Smooth muscle cell of the umbilical artery (primary cell): ENCODE measurements around the gene RDH13. TPM values are rescaled to one million over a fixed set of nuclear protein-coding genes. Genes with fewer than 3 reads are reported as not detected.

Experiments
- total RNA-seq: library from RNA; depleted of rRNA; stranded (reverse); fragments of >200 nt; gene quantifications from 2 replicates; pipeline ENCODE4 v1.2.3, GENCODE V29; 2014

Gene RDH13, protein sequence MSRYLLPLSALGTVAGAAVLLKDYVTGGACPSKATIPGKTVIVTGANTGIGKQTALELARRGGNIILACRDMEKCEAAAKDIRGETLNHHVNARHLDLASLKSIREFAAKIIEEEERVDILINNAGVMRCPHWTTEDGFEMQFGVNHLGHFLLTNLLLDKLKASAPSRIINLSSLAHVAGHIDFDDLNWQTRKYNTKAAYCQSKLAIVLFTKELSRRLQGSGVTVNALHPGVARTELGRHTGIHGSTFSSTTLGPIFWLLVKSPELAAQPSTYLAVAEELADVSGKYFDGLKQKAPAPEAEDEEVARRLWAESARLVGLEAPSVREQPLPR
- 7.4 and 10.3 TPM in 2 replicates for total RNA-seq

DNA sequence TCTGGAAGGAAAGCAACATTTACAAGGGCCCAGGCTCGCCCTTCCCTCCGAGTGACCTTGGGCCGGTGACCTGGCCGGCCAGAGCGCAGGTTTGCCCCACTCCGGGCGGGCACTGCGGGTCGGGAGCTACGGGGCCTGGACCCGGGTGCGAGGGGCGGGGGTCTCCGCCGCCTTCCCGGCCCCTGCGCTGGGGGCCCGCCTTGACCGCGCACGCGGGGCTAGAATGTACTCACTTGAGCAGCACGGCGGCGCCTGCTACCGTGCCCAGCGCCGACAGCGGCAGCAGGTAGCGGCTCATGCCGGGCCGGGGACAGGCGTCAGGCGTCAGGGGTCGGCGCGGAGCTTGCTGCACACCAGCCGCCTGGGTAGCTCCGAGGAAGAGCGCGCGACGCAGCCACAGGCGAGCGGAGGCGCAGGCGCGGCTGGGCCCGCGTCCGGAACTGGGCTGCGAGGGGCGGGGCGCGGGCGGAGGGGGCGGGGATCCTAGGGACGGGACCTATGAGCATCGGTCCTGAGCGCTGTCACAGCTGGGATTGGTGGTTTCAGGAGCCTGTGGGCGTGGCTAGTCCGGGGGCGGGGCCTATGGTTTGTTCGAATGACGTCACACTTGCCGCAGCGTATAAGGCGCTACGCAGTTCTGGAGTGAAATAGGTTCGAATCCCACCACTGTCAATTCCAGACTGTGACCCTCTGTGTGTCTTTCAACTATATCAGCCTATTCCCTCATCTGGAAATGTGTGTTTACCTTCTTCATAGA lies at the start of gene RDH13:
Gene RDH13, minus strand, starts transcription at position 414 of the 757 bp plus-strand sequence. Its CDS starts 116 bp downstream, at position 298.

DNA sequence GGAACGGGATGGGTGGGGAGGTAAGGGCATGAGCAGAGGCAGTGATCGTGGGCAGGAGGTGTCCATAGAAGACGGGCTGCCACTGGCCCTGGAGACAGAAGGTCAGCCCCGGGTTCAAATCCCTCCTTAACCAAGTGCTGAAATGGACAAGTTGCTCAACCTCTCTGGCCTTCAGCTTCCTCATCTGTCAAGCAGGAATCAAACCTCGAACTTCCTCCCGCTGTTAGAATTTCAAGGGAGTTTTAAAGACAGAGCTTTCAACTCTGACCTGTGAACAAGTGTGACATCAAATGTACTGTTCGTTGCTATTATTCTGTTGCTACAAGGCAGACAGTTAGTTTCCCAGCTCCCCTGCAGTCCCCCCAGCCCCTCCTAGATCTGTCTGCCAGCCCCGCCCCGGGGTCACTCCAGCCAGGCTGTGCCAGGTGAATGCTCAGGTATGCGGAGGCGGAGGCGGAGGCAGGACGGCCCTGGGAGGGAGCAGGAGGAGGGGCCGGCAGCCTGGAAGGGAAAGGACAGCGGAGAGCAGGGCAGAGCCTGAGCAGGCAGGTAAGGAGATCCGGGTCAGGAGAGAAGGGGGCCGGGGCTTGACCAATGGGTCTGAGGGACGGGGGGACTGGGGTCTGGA lies 12.5 kb upstream of the RDH13 start, which contains the start of gene EPS8L1:
Gene EPS8L1, plus strand, starts transcription at position 499 of the 628 bp plus-strand sequence. CDS start 576 bp downstream, outside the sequence.

Other genes with a start within 250 kb of the RDH13 start
- gene KIR3DL1, start 246.7 kb downstream of the RDH13 start, total RNA-seq = not detected in 2 replicates
- gene KIR2DS4, start 230.5 kb downstream of the RDH13 start, total RNA-seq = not detected in 2 replicates
- not detected in 2 replicates for gene KIR3DL2, start 212.7 kb downstream of the RDH13 start, total RNA-seq
- not detected in 2 replicates for gene FCAR, start 188.9 kb downstream of the RDH13 start, total RNA-seq
- not detected in 2 replicates for gene NCR1, start 157.0 kb downstream of the RDH13 start, total RNA-seq
- gene NLRP7, start 115.6 kb downstream of the RDH13 start, total RNA-seq = not detected in 2 replicates
- gene NLRP2, start 96.8 kb downstream of the RDH13 start, total RNA-seq = 2.6 TPM in 1 of 2 replicates, not detected in the other
- gene GP6, start 24.9 kb downstream of the RDH13 start, total RNA-seq = 0.18 TPM in 1 of 2 replicates, not detected in the other
- 0.30 and 1.3 TPM in 2 replicates for gene EPS8L1, start 12.7 kb upstream of the RDH13 start, total RNA-seq
- 29.4 and 46.6 TPM in 2 replicates for gene PPP1R12C, start 54.5 kb upstream of the RDH13 start, total RNA-seq
- 1.5 and 3.0 TPM in 2 replicates for gene TNNT1, start 86.1 kb upstream of the RDH13 start, total RNA-seq
- gene TNNI3, start 94.6 kb upstream of the RDH13 start, total RNA-seq = not detected in 2 replicates
- 0.30 and 0.65 TPM in 2 replicates for gene DNAAF3, start 103.5 kb upstream of the RDH13 start, total RNA-seq
- gene SYT5, start 117.1 kb upstream of the RDH13 start, total RNA-seq = not detected in 2 replicates
- gene PTPRH, start 146.4 kb upstream of the RDH13 start, total RNA-seq = 4.2 and 5.0 TPM in 2 replicates
- gene TMEM86B, start 165.6 kb upstream of the RDH13 start, total RNA-seq = 0.59 and 1.4 TPM in 2 replicates
- 30.9 and 63.4 TPM in 2 replicates for gene PPP6R1, start 195.9 kb upstream of the RDH13 start, total RNA-seq
- 22.9 and 34.8 TPM in 2 replicates for gene HSPBP1, start 217.0 kb upstream of the RDH13 start, total RNA-seq
- gene BRSK1, start 220.8 kb upstream of the RDH13 start, total RNA-seq = 6.5 and 16.4 TPM in 2 replicates